Measurements from ENCODE around the gene LIMA1. TPM values are rescaled to one million over a fixed set of nuclear protein-coding genes. Genes with fewer than 3 reads are reported as not detected.

The LIMA1 gene
- total and polyA plus RNA-seq, 2 experiments from 2014 or later = 8.9 to 12.6 TPM

DNA sequence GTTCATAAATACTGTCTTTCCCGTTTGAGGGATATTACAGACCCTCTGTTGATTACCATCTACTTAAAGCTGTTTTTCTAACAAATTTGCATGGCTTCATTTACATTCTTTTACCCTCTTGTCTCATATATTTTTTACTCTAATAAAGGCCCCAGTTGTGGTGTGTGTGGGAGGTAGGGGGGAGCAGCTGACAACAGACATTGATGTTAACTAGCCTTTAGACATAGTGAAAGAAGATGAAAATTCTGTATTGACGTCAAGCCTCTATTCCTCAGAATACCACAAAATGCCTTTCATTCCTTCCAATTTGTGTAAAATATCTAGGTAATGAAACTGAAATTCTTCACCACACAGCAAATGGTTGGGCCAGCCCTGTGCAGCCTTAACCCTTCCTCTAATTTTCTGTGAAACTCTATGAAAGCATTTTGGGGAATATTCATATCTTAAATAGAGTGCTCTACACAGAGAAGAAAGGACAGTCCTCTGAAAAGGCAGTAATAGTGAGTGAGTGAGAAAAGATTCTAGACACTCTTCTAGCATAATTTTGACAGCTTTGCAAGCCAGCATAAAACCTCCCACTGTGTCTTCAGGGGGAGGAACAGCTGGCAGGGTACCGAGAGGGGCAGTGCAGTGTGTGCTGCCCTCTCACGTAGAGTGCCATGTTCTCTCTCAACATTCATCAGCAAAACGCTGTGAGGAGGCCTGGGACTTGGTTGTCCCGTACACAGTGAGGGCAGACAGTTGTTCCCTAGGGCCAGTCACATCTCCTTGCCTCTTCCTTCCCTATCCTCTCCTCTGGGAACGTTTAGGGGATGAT is 96.0 kb downstream of the LIMA1 start:
- TF ChIP-seq CTCF (IDR thresholded peaks at IDR 0.05; ENCODE audit: low read depth, low read length) = no peak
- no peaks in the 10 kb centered on the region for H3K36me3 ChIP-seq
- H3K27ac ChIP-seq = no peak overlapping the region
- DNase-seq (ENCODE audit: low read depth in 1 of 2, low spot score in 1 of 2) = peak in 1 of 2 donors; percentile 93
- H3K4me3 ChIP-seq = no peak overlapping the region
- H3K4me1 ChIP-seq (ENCODE audit: low read depth) = peaks cover 3% of the 10 kb centered on the region
- H3K27me3 ChIP-seq = no peaks in the 10 kb centered on the region
- H3K9me3 ChIP-seq (ENCODE audit: low read depth) = no peaks in the 10 kb centered on the region

DNA sequence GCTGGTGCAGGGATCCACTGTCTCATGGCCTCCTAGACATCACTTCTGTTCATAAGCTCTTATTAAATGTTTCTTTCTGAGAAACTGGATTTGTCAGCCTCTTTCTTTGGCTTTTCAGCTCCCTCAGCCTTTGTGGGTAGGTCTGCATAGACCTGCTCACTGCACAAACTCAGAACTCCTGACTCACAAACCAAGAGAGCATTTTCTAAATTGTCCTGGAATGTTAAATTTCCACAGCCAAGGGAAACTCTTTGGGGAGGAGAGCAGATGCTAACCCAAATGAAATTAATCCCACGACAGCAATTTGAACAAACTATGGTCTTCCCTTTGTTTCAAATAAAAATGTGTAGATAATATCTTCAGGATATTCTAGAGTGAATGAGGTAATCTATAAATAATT is 96.6 kb downstream of the LIMA1 start:
- Histone ChIP-seq H3K36me3 (no peaks in the 10 kb centered on the region), H3K4me1 (ENCODE audit: low read depth) (peaks cover 9% of the 10 kb centered on the region), H3K27me3 (no peaks in the 10 kb centered on the region), H3K27ac (no peak overlapping the region), H3K9me3 (ENCODE audit: low read depth) (no peaks in the 10 kb centered on the region), H3K4me3 (no peak overlapping the region)
- TF ChIP-seq CTCF (IDR thresholded peaks at IDR 0.05; ENCODE audit: low read depth, low read length) = no peak
- peak in 1 of 2 donors; percentile 57 for DNase-seq (ENCODE audit: low read depth in 1 of 2, low spot score in 1 of 2)

DNA sequence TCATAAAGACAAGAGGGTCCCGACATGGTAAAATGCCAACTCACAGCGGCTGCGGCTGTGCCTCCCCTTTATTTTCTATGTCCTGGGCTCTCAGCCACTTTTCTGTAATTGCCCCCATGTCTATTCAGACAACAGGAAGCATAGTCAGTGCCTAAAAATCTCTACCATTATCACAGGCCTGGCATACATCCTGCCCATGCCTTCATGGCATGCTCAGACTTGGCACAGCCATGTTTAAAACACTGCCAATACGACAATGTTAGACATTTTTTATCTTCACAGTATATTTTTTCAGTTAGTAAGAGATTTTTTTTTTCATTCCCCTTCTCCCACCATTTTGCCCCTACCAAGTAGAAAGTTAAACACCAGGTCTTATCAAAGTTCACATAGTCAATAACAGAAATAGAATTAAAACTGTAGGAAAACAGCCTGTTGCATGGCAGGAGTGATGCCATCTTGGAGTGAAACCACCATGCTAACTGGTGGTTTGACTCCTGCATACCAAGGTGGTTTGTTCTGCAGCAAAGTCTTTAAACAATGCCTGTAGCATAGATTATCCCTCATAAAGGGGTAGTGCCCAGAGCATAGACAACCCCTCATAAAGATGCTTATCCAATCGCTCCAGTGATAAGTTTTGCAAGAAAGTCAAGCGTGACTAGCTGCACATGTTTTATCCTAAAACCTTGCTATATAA is 97.2 kb downstream of the LIMA1 start:
- Histone ChIP-seq H3K4me3 (no peak overlapping the region), H3K36me3 (peaks cover 4% of the 10 kb centered on the region), H3K27ac (no peak overlapping the region), H3K27me3 (no peaks in the 10 kb centered on the region), H3K9me3 (ENCODE audit: low read depth) (no peaks in the 10 kb centered on the region), H3K4me1 (ENCODE audit: low read depth) (peaks cover 11% of the 10 kb centered on the region)
- no peak for TF ChIP-seq CTCF (IDR thresholded peaks at IDR 0.05; ENCODE audit: low read depth, low read length)
- peak in 1 of 2 donors; percentile 57 for DNase-seq (ENCODE audit: low read depth in 1 of 2, low spot score in 1 of 2)

- H3K27me3 ChIP-seq = no peaks in the 10 kb centered on the region
- no peak for TF ChIP-seq CTCF (IDR thresholded peaks at IDR 0.05; ENCODE audit: low read depth, low read length)
- H3K4me3 ChIP-seq = no peak overlapping the region
- H3K27ac ChIP-seq = no peak overlapping the region
- H3K36me3 ChIP-seq = peaks cover 7% of the 10 kb centered on the region
- no peak for DNase-seq (ENCODE audit: low read depth in 1 of 2, low spot score in 1 of 2)
- H3K4me1 ChIP-seq (ENCODE audit: low read depth) = peaks cover 11% of the 10 kb centered on the region
- no peaks in the 10 kb centered on the region for H3K9me3 ChIP-seq (ENCODE audit: low read depth)
Observed at GRCh38 chr12:50185301-50185895, 97.9 kb downstream of the LIMA1 start.

GRCh38 chr12:50184261-50184660 is 99.1 kb downstream of the LIMA1 start:
- Histone ChIP-seq H3K36me3 (peaks cover 9% of the 10 kb centered on the region), H3K4me3 (no peak overlapping the region), H3K27me3 (no peaks in the 10 kb centered on the region), H3K27ac (no peak overlapping the region), H3K9me3 (ENCODE audit: low read depth) (no peaks in the 10 kb centered on the region), H3K4me1 (ENCODE audit: low read depth) (peaks cover 11% of the 10 kb centered on the region)
- DNase-seq (ENCODE audit: low read depth in 1 of 2, low spot score in 1 of 2) = no peak
- TF ChIP-seq CTCF (IDR thresholded peaks at IDR 0.05; ENCODE audit: low read depth, low read length) = no peak
